ENCODE measurements around the gene GIMAP6.
"Not testable (repeated sequence)": the region's sequence is repeated elsewhere in the genome, so short reads cannot be mapped to it uniquely, and the experiment has no call there.

DNA sequence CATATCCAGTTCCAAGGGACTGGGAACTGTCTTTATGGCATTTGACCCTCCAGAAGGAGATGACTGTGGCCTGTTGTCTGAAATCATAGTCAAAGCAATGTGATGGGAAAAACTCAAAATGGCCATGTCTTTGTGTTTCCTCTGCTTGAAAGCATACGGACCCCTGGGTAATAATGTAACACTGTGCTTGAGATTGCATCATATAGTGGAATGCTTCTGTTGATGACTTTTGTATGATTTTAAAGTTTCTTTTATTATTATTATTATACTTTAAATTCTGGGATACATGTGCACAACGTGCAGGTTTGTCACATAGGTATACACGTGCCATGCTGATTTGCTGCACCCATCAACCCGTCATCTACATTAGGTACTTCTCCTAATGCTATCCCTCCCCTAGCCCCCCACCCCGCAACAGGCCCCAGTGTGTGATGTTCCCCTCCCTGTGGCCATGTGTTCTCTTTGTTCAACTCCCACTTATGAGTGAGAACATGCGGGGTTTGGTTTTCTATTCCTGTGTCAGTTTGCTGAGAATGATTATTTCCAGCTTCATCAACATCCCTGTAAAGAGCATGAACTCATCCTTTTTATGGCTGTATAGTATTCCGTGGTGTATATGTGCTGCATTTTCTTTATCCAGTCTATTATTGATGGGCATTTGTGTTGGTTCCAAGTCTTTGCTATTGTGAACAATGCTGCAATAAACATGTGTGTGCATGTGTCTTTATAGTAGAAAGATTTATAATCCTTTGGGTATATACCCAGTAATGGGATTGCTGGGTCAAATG lies 39.8 kb upstream of the GIMAP6 start:
- TF ChIP-seq BHLHE40 (IDR thresholded peaks at IDR 0.05; ENCODE audit: low read depth, low read length); MAZ (IDR thresholded peaks at IDR 0.05; ENCODE audit: borderline replicate concordance, low read depth, low read length); CTCF (IDR thresholded peaks at IDR 0.05); ZNF302 (CRISPR knock-in tag; IDR thresholded peaks at IDR 0.05); EP300 (IDR thresholded peaks at IDR 0.05); NFE2L2 (conservative IDR thresholded peaks at IDR 0.05; ENCODE audit: low read length); MAX (IDR thresholded peaks at IDR 0.05): not testable (repeated sequence)
- TF ChIP-seq, protein P1, sequence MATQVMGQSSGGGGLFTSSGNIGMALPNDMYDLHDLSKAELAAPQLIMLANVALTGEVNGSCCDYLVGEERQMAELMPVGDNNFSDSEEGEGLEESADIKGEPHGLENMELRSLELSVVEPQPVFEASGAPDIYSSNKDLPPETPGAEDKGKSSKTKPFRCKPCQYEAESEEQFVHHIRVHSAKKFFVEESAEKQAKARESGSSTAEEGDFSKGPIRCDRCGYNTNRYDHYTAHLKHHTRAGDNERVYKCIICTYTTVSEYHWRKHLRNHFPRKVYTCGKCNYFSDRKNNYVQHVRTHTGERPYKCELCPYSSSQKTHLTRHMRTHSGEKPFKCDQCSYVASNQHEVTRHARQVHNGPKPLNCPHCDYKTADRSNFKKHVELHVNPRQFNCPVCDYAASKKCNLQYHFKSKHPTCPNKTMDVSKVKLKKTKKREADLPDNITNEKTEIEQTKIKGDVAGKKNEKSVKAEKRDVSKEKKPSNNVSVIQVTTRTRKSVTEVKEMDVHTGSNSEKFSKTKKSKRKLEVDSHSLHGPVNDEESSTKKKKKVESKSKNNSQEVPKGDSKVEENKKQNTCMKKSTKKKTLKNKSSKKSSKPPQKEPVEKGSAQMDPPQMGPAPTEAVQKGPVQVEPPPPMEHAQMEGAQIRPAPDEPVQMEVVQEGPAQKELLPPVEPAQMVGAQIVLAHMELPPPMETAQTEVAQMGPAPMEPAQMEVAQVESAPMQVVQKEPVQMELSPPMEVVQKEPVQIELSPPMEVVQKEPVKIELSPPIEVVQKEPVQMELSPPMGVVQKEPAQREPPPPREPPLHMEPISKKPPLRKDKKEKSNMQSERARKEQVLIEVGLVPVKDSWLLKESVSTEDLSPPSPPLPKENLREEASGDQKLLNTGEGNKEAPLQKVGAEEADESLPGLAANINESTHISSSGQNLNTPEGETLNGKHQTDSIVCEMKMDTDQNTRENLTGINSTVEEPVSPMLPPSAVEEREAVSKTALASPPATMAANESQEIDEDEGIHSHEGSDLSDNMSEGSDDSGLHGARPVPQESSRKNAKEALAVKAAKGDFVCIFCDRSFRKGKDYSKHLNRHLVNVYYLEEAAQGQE (IDR thresholded peaks at IDR 0.05) = not testable (repeated sequence)
